Neural cell (in vitro differentiated cells): ENCODE data around the gene FRY. TPM values are rescaled to one million over a fixed set of nuclear protein-coding genes. Genes with fewer than 3 reads are reported as not detected.

Experiments
- H2AFZ ChIP-seq: fragments of 200-600, 300-800 bp; sonication (generic), shearing (Covaris generic); 2 replicates; pipeline ENCODE4 v1.6.0; 2014; ENCODE audit warnings: low read depth, mild to moderate bottlenecking, antibody characterized with exemption, low read length, moderate library complexity
- H3F3A ChIP-seq: fragments of 200-600 bp; shearing (Covaris generic); 2 replicates; pipeline ENCODE4 v1.6.1; 2016; ENCODE audit warnings: mild to moderate bottlenecking, moderate library complexity, mixed read lengths, antibody characterized with exemption, low read length; ENCODE audit not compliant: insufficient read depth, poor library complexity, severe bottlenecking
- H3K27ac ChIP-seq: fragments of 200-600, 300-800 bp; sonication (generic), shearing (Covaris generic); 2 replicates; pipeline ENCODE4 v1.5.1; 2014; ENCODE audit warnings: mild to moderate bottlenecking, low read length, moderate library complexity
- H3K27me3 ChIP-seq: fragments of 300-800, 200-600 bp; sonication (generic), shearing (Covaris generic); 2 replicates; pipeline ENCODE4 v1.6.0; 2014; ENCODE audit warnings: mild to moderate bottlenecking, low read depth, low read length, moderate library complexity; ENCODE audit not compliant: insufficient read depth
- H3K36me3 ChIP-seq: fragments of 300-800, 200-600 bp; sonication (generic), shearing (Covaris generic); 2 replicates; pipeline ENCODE4 v1.5.1; 2014; ENCODE audit warnings: mild to moderate bottlenecking, antibody characterized with exemption, low read length, moderate library complexity; ENCODE audit not compliant: insufficient read depth
- H3K4me2 ChIP-seq: fragments of 300-800, 200-600 bp; sonication (generic), shearing (Covaris generic); 2 replicates; pipeline ENCODE4 v1.6.0; 2014; ENCODE audit warnings: mild to moderate bottlenecking, low read length
- H3K4me3 ChIP-seq: fragments of 300-800, 200-600 bp; sonication (generic), shearing (Covaris generic); 2 replicates; pipeline ENCODE4 v1.5.1; 2014; ENCODE audit warnings: mild to moderate bottlenecking, low read length, moderate library complexity
- H3K79me2 ChIP-seq: fragments of 200-600 bp; shearing (Covaris generic); replicated peaks from 2 replicates; pipeline ENCODE4 v1.6.0; 2014; ENCODE audit warnings: mild to moderate bottlenecking, low read length, moderate library complexity; ENCODE audit not compliant: insufficient read depth
- H3K9ac ChIP-seq: fragments of 300-800, 200-600 bp; sonication (generic), shearing (Covaris generic); 2 replicates; pipeline ENCODE4 v1.6.1; 2016; ENCODE audit warnings: mild to moderate bottlenecking, low read length, mixed read lengths
- H3K9me2 ChIP-seq: fragments of 200-600 bp; shearing (Covaris generic); 2 replicates; pipeline ENCODE4 v1.6.1; 2016; ENCODE audit warnings: mild to moderate bottlenecking, low read length, mixed read lengths; ENCODE audit not compliant: insufficient read depth
- H3K9me3 ChIP-seq: fragments of 200-600, 300-800 bp; sonication (generic), shearing (Covaris generic); 2 replicates; pipeline ENCODE4 v1.6.1; 2016; ENCODE audit warnings: mild to moderate bottlenecking, mixed run types, low read length, moderate library complexity, mixed read lengths
- H4K20me1 ChIP-seq: fragments of 200-600 bp; shearing (Covaris generic); 2 replicates; pipeline ENCODE4 v1.6.1; 2016; ENCODE audit warnings: mild to moderate bottlenecking, mixed run types; ENCODE audit not compliant: insufficient read depth
- CTCF ChIP-seq: fragments of 450-650 bp; IDR thresholded peaks from 2 replicates; pipeline ENCODE4 v1.5.1; 2014; ENCODE audit warnings: antibody characterized with exemption, mild to moderate bottlenecking, moderate library complexity; ENCODE audit not compliant: poor library complexity, severe bottlenecking
- EP300 ChIP-seq: fragments of 450-650 bp; conservative IDR thresholded peaks from 2 replicates; pipeline ENCODE4 v1.6.1; 2014; ENCODE audit warnings: antibody characterized with exemption, mild to moderate bottlenecking, moderate library complexity; ENCODE audit not compliant: poor library complexity, severe bottlenecking
- EZH2 ChIP-seq: fragments of 200-600, 300-800 bp; shearing (Covaris generic), sonication (generic); IDR thresholded peaks from 2 replicates; pipeline ENCODE4 v1.6.1; 2014; ENCODE audit warnings: antibody characterized with exemption, low read length, borderline replicate concordance, mild to moderate bottlenecking; ENCODE audit not compliant: insufficient read depth, poor library complexity, severe bottlenecking
- MXI1 ChIP-seq: fragments of 450-650 bp; conservative IDR thresholded peaks from 2 replicates; pipeline ENCODE4 v1.6.1; 2014; ENCODE audit warnings: antibody characterized with exemption, mild to moderate bottlenecking; ENCODE audit not compliant: poor library complexity, severe bottlenecking
- POLR2AphosphoS5 ChIP-seq: IDR thresholded peaks from 2 replicates; pipeline ENCODE4 v1.6.1; 2012
- RAD21 ChIP-seq: fragments of 450-650 bp; conservative IDR thresholded peaks from 2 replicates; pipeline ENCODE4 v1.6.1; 2014; ENCODE audit warnings: antibody characterized with exemption, mild to moderate bottlenecking, moderate library complexity
- REST ChIP-seq: IDR thresholded peaks from 2 replicates; pipeline ENCODE4 v1.6.1; 2012; ENCODE audit warnings: borderline replicate concordance
- SMC3 ChIP-seq: fragments of 450-650 bp; conservative IDR thresholded peaks from 2 replicates; pipeline ENCODE4 v1.6.1; 2014; ENCODE audit warnings: antibody characterized with exemption, mild to moderate bottlenecking, moderate library complexity; ENCODE audit not compliant: poor library complexity
- TAF1 ChIP-seq: IDR thresholded peaks from 2 replicates; pipeline ENCODE4 v1.6.1; 2012; ENCODE audit warnings: low read depth
- polyA plus RNA-seq: library from polyadenylated mRNA; depleted of rRNA; stranded (reverse); fragments of >200 nt; gene quantifications from 2 replicates; pipeline ENCODE4 v1.2.3, GENCODE V29; 2014

FRY gene
- polyA plus RNA-seq, 1 donor from 2014 or later, result 49.3 TPM

GRCh38 chr13:32024750-32025149 lies 6.8 kb upstream of the FRY start:
- TF ChIP-seq RAD21 (no peak), POLR2AphosphoS5 (no peak), EZH2 (no peak), MXI1 (no peak), EP300 (no peak), SMC3 (no peak), TAF1 (no peak), REST (no peak), CTCF (no peak)
- Histone ChIP-seq H3K4me2 (no peak overlapping the region), H3K27ac (peak overlapping the region; percentile 15)

GRCh38 chr13:32025730-32026129 lies 5.8 kb upstream of the FRY start:
- Histone ChIP-seq H3K27me3 (no peaks in the 10 kb centered on the region), H3K9ac (peak overlapping the region; percentile 57), H3K36me3 (no peaks in the 10 kb centered on the region), H3K79me2 (peaks cover 13% of the 10 kb centered on the region), H3K9me2 (no peaks in the 10 kb centered on the region), H2AFZ (peak overlapping the region; percentile 16), H3K27ac (peak overlapping the region; percentile 90), H3K4me3 (no peak overlapping the region), H3K4me2 (no peak overlapping the region), H3K9me3 (no peaks in the 10 kb centered on the region), H4K20me1 (no peaks in the 10 kb centered on the region), H3F3A (no peaks in the 10 kb centered on the region)
- TF ChIP-seq REST (peak; percentile 48), EZH2 (no peak)

More at GRCh38 chr13:32024750-32025149, 6.8 kb upstream of the FRY start:
- Histone ChIP-seq H3K27me3 (no peaks in the 10 kb centered on the region), H4K20me1 (no peaks in the 10 kb centered on the region), H3K9me2 (no peaks in the 10 kb centered on the region), H3K4me3 (no peak overlapping the region), H3K79me2 (peaks cover 3% of the 10 kb centered on the region), H3K9me3 (no peaks in the 10 kb centered on the region), H3F3A (no peaks in the 10 kb centered on the region), H2AFZ (no peak overlapping the region), H3K36me3 (no peaks in the 10 kb centered on the region), H3K9ac (no peak overlapping the region)
